Stimulated activated CD8-positive, alpha-beta memory T cell treated with anti-CD3 and anti-CD28 coated beads, Interleukin-12 subunit alpha, Interleukin-12 subunit beta, amount 100 ng/mL, for 24 hours (primary cell): ENCODE measurements around the gene GDPD4.

Experiments
- DNase-seq: peaks from one replicate; pipeline ENCODE4 v3.0.0-alpha.2; 2020; ENCODE audit errors: extremely low read depth

The GDPD4 gene

GRCh38 chr11:77205467-77206263 lies 95.8 kb downstream of the GDPD4 start:
- DNase-seq: no peak

- no peak for DNase-seq
Observed at GRCh38 chr11:77204754-77205466, 96.6 kb downstream of the GDPD4 start.

- no peak for DNase-seq
Observed at GRCh38 chr11:77203901-77204753, 97.4 kb downstream of the GDPD4 start.

- DNase-seq: no peak
Observed at GRCh38 chr11:77202941-77203900, 98.3 kb downstream of the GDPD4 start.

GRCh38 chr11:77201991-77202841 lies 99.3 kb downstream of the GDPD4 start:
- DNase-seq: no peak

- DNase-seq: no peak
Observed at GRCh38 chr11:77201370-77201769, 100.1 kb downstream of the GDPD4 start.

GRCh38 chr11:77200351-77201268 lies 100.9 kb downstream of the GDPD4 start:
- no peak for DNase-seq

GRCh38 chr11:77199137-77199745 lies 102.2 kb downstream of the GDPD4 start:
- DNase-seq: no peak

- no peak for DNase-seq
Observed at GRCh38 chr11:77198440-77198849, 103.0 kb downstream of the GDPD4 start.

GRCh38 chr11:77197626-77198320 lies 103.7 kb downstream of the GDPD4 start:
- DNase-seq: no peak

- no peak for DNase-seq
Observed at GRCh38 chr11:77196961-77197360, 104.5 kb downstream of the GDPD4 start.

- no peak for DNase-seq
Observed at GRCh38 chr11:77195071-77195755, 106.3 kb downstream of the GDPD4 start.

GRCh38 chr11:77193911-77194830 lies 107.3 kb downstream of the GDPD4 start:
- no peak for DNase-seq

- no peak for DNase-seq
Observed at GRCh38 chr11:77193167-77193566, 108.3 kb downstream of the GDPD4 start.

GRCh38 chr11:77191823-77192495 lies 109.5 kb downstream of the GDPD4 start:
- DNase-seq: no peak

GRCh38 chr11:77191429-77191822 lies 110.1 kb downstream of the GDPD4 start:
- no peak for DNase-seq
